H9 (cell line): ENCODE results near the gene ADGRG7. TPM values are rescaled to one million over a fixed set of nuclear protein-coding genes. Genes with fewer than 3 reads are reported as not detected.
"Not testable (repeated sequence)": the region's sequence is repeated elsewhere in the genome, so short reads cannot be mapped to it uniquely, and the experiment has no call there.

Source experiments
- DNase-seq: peaks from one replicate; pipeline ENCODE4 v3.0.0-alpha.2; 2017
- H2AFZ ChIP-seq: one replicate; pipeline ENCODE4 v1.6.1; 2013; ENCODE audit warnings: mild to moderate bottlenecking, low read length, control low read depth, moderate library complexity
- H2AK5ac ChIP-seq: 2 replicates; pipeline ENCODE4 v1.6.1; 2013; ENCODE audit warnings: low read length, control low read depth, mixed read lengths; ENCODE audit not compliant: insufficient read length
- H2BK120ac ChIP-seq: one replicate; pipeline ENCODE4 v1.6.1; 2013; ENCODE audit warnings: low read depth, mild to moderate bottlenecking, low read length, control low read depth, inconsistent platforms; ENCODE audit not compliant: poor library complexity, severe bottlenecking
- H2BK12ac ChIP-seq: 2 replicates; pipeline ENCODE4 v1.6.1; 2013; ENCODE audit warnings: low read length, control low read depth, mixed read lengths, low read depth; ENCODE audit not compliant: insufficient read length
- H2BK15ac ChIP-seq: 2 replicates; pipeline ENCODE4 v1.6.1; 2013; ENCODE audit warnings: low read depth, low read length, control low read depth
- H2BK20ac ChIP-seq: one replicate; pipeline ENCODE4 v1.6.1; 2013; ENCODE audit warnings: low read depth, mild to moderate bottlenecking, low read length, control low read depth, inconsistent platforms; ENCODE audit not compliant: poor library complexity, severe bottlenecking
- H2BK5ac ChIP-seq: 2 replicates; pipeline ENCODE4 v1.6.1; 2013; ENCODE audit warnings: low read length, control low read depth, mixed read lengths; ENCODE audit not compliant: insufficient read length
- H3K14ac ChIP-seq: 2 replicates; pipeline ENCODE4 v1.6.1; 2013; ENCODE audit warnings: low read length, control low read depth; ENCODE audit not compliant: insufficient read depth
- H3K18ac ChIP-seq: 2 replicates; pipeline ENCODE4 v1.6.1; 2013; ENCODE audit warnings: low read depth, mild to moderate bottlenecking, mixed read lengths, low read length, control low read depth; ENCODE audit not compliant: insufficient read length
- H3K23ac ChIP-seq: 2 replicates; pipeline ENCODE4 v1.6.1; 2013; ENCODE audit warnings: low read length, control low read depth, mixed read lengths, low read depth; ENCODE audit not compliant: insufficient read length
- H3K23me2 ChIP-seq: 2 replicates; pipeline ENCODE4 v1.6.1; 2013; ENCODE audit warnings: low read depth, mild to moderate bottlenecking, mixed read lengths, low read length, control low read depth; ENCODE audit not compliant: insufficient read length, poor library complexity, severe bottlenecking
- H3K27ac ChIP-seq: 2 replicates; pipeline ENCODE4 v1.5.1; 2013; ENCODE audit warnings: low read length, control low read depth, mixed read lengths, low read depth; ENCODE audit not compliant: insufficient read length
- H3K27me3 ChIP-seq: 2 replicates; pipeline ENCODE4 v1.6.1; 2013; ENCODE audit warnings: low read length, control low read depth, inconsistent platforms; ENCODE audit not compliant: insufficient read depth
- H3K4ac ChIP-seq: 2 replicates; pipeline ENCODE4 v1.6.1; 2013; ENCODE audit warnings: low read depth, mild to moderate bottlenecking, control low read depth, inconsistent platforms, low read length, moderate library complexity
- H3K4me1 ChIP-seq: 2 replicates; pipeline ENCODE4 v1.6.1; 2013; ENCODE audit warnings: low read length, control low read depth, inconsistent platforms; ENCODE audit not compliant: insufficient read depth
- H3K4me2 ChIP-seq: 2 replicates; pipeline ENCODE4 v1.6.1; 2013; ENCODE audit warnings: low read length, control low read depth, mixed read lengths; ENCODE audit not compliant: insufficient read length, insufficient read depth
- H3K56ac ChIP-seq: 2 replicates; pipeline ENCODE4 v1.6.1; 2013; ENCODE audit warnings: low read depth, mild to moderate bottlenecking, mixed read lengths, low read length, control low read depth; ENCODE audit not compliant: insufficient read length
- H3K79me1 ChIP-seq: 2 replicates; pipeline ENCODE4 v1.6.1; 2013; ENCODE audit warnings: low read depth, mild to moderate bottlenecking, moderate library complexity, low read length, control low read depth, inconsistent platforms; ENCODE audit not compliant: insufficient read depth, poor library complexity, severe bottlenecking
- H3K79me2 ChIP-seq: 2 replicates; pipeline ENCODE4 v1.6.1; 2013; ENCODE audit warnings: low read length, control low read depth, inconsistent platforms; ENCODE audit not compliant: insufficient read depth
- H3K9ac ChIP-seq: 2 replicates; pipeline ENCODE4 v1.6.1; 2013; ENCODE audit warnings: low read length, control low read depth, mixed read lengths; ENCODE audit not compliant: insufficient read length; ENCODE audit errors: extremely low read depth
- H3K9me3 ChIP-seq: one replicate; pipeline ENCODE4 v1.6.1; 2013; ENCODE audit warnings: low read depth, low read length, inconsistent platforms; ENCODE audit not compliant: control insufficient read depth
- H3T11ph ChIP-seq: one replicate; pipeline ENCODE4 v1.6.1; 2013; ENCODE audit warnings: mild to moderate bottlenecking, low read length, control low read depth, inconsistent platforms
- H4K20me1 ChIP-seq: one replicate; pipeline ENCODE4 v1.6.1; 2013; ENCODE audit not compliant: control insufficient read depth, insufficient read length, insufficient read depth
- H4K5ac ChIP-seq: 2 replicates; pipeline ENCODE4 v1.6.1; 2013; ENCODE audit warnings: low read depth, mild to moderate bottlenecking, mixed read lengths, low read length, control low read depth; ENCODE audit not compliant: insufficient read length
- H4K8ac ChIP-seq: replicated peaks from 2 replicates; pipeline ENCODE4 v1.6.1; 2013; ENCODE audit warnings: low read length, control low read depth, mixed read lengths, low read depth; ENCODE audit not compliant: insufficient read length
- H4K91ac ChIP-seq: 2 replicates; pipeline ENCODE4 v1.6.1; 2013; ENCODE audit warnings: low read depth, mild to moderate bottlenecking, moderate library complexity, mixed read lengths, low read length, control low read depth; ENCODE audit not compliant: insufficient read length
- H3K27ac Mint-ChIP-seq, 3 experiments: 2 replicates in 2 of 3; 3 replicates in 1 of 3; pipeline ENCODE4 v1.8.0; 2020 to 2021; ENCODE audit warnings: mixed read lengths in 3 of 3, mild to moderate bottlenecking in 1 of 3, moderate library complexity in 1 of 3
- H3K27me3 Mint-ChIP-seq: 2 replicates; pipeline ENCODE4 v1.8.0; 2021; ENCODE audit warnings: low read depth, mild to moderate bottlenecking, moderate library complexity, mixed read lengths
- H3K36me3 Mint-ChIP-seq, 3 experiments: 2 replicates in 2 of 3; 3 replicates in 1 of 3; pipeline ENCODE4 v1.8.0; 2020 to 2021; ENCODE audit warnings: low read depth in 3 of 3, mixed read lengths in 3 of 3; ENCODE audit not compliant: insufficient read depth in 1 of 3
- H3K4me1 Mint-ChIP-seq, 2 experiments: 2 replicates each; pipeline ENCODE4 v1.8.0; 2020; ENCODE audit warnings: mixed read lengths in 2 of 2
- H3K4me3 Mint-ChIP-seq, 2 experiments: 2 replicates in 1 of 2; 3 replicates in 1 of 2; pipeline ENCODE4 v1.8.0; 2020 to 2021; ENCODE audit warnings: mild to moderate bottlenecking in 2 of 2, mixed read lengths in 2 of 2, moderate library complexity in 1 of 2
- H3K9me3 Mint-ChIP-seq, 2 experiments: 2 replicates in 1 of 2; 3 replicates in 1 of 2; pipeline ENCODE4 v1.8.0; 2020; ENCODE audit warnings: mild to moderate bottlenecking in 2 of 2, mixed read lengths in 2 of 2, moderate library complexity in 1 of 2
- CTCF ChIP-seq: fragments of 200-600 bp; sonication (generic); conservative IDR thresholded peaks from 3 replicates; pipeline ENCODE4 v1.8.0; 2021; ENCODE audit warnings: antibody characterized with exemption, mild to moderate bottlenecking
- WGBS: extraction: QIAGEN DNeasy Blood & Tissue Kit; methylation state at CpG from one replicate; pipeline ENCODE4 v1.1.7; 2013; ENCODE audit warnings: missing lambda C conversion rate, low lambda C conversion rate, mixed read lengths; ENCODE audit not compliant: insufficient read length; ENCODE audit errors: extremely low coverage; 5-methylcytosine and 5-hydroxymethylcytosine counted together
- total RNA-seq: library from RNA; stranded (reverse); gene quantifications from 2 replicates; pipeline ENCODE4 v1.2.1, GENCODE V29; 2021

ADGRG7 gene
- total RNA-seq, 1 experiment from 2014 or later, result not detected

GRCh38 chr3:100656945-100657344 lies 47.5 kb downstream of the ADGRG7 start:
- no CpG with 5 or more reads among the region's 2 CpGs for WGBS
- no peak overlapping the region for H3K14ac ChIP-seq
- H4K5ac ChIP-seq, result no peak overlapping the region
- no peak overlapping the region for H2BK20ac ChIP-seq
- H3K27ac ChIP-seq, result no peak overlapping the region
- TF ChIP-seq CTCF, result no peak
- H3K27ac Mint-ChIP-seq, result no peak overlapping the region
- no peak overlapping the region for H3K4me3 Mint-ChIP-seq
- H3K23ac ChIP-seq, result no peak overlapping the region
- H2BK12ac ChIP-seq, result no peak overlapping the region
- H3K79me1 ChIP-seq, result no peaks in the 10 kb centered on the region
- H3K9me3 ChIP-seq, result no peaks in the 10 kb centered on the region
- H3K23me2 ChIP-seq, result no peaks in the 10 kb centered on the region
- H3K4me1 ChIP-seq, result no peaks in the 10 kb centered on the region
- no peak overlapping the region for H3K4ac ChIP-seq
- no peak overlapping the region for H3K9ac ChIP-seq
- no peak overlapping the region for H2AK5ac ChIP-seq
- no peak overlapping the region for H2AFZ ChIP-seq
- no peak overlapping the region for H3K56ac ChIP-seq
- H3K27me3 Mint-ChIP-seq, result no peaks in the 10 kb centered on the region
- no peak overlapping the region for H3T11ph ChIP-seq
- peaks cover 4% of the 10 kb centered on the region in 2 experiments for H3K4me1 Mint-ChIP-seq
- no peaks in the 10 kb centered on the region for H3K79me2 ChIP-seq
- DNase-seq, result no peak
- H2BK5ac ChIP-seq, result no peak overlapping the region
- no peak overlapping the region for H4K8ac ChIP-seq
- H3K36me3 Mint-ChIP-seq, result no peaks in the 10 kb centered on the region
- no peak overlapping the region for H2BK15ac ChIP-seq
- H3K27me3 ChIP-seq, result no peaks in the 10 kb centered on the region; the same call in 1 of the 2 replicates
- no peak overlapping the region for H3K18ac ChIP-seq
- no peak overlapping the region for H3K4me2 ChIP-seq
- H4K20me1 ChIP-seq, result no peaks in the 10 kb centered on the region
- H2BK120ac ChIP-seq, result no peak overlapping the region
- H4K91ac ChIP-seq, result no peak overlapping the region
- H3K9me3 Mint-ChIP-seq, result no peaks in the 10 kb centered on the region; a peak in 1 of 5 replicates

GRCh38 chr3:100661294-100661693 lies 51.9 kb downstream of the ADGRG7 start:
- not testable (repeated sequence) for H4K91ac ChIP-seq, H3K36me3 Mint-ChIP-seq, H2AFZ ChIP-seq, H3K23me2 ChIP-seq, H4K5ac ChIP-seq, H3K18ac ChIP-seq, H3K9me3 ChIP-seq, H3T11ph ChIP-seq, H3K4ac ChIP-seq, H3K9me3 Mint-ChIP-seq, H3K27ac Mint-ChIP-seq, H4K20me1 ChIP-seq, H3K23ac ChIP-seq, H3K56ac ChIP-seq, H3K4me2 ChIP-seq, H2BK15ac ChIP-seq, H2BK20ac ChIP-seq, H2AK5ac ChIP-seq, H3K4me3 Mint-ChIP-seq, H4K8ac ChIP-seq, H3K4me1 ChIP-seq, H3K27me3 Mint-ChIP-seq, H3K14ac ChIP-seq, H2BK12ac ChIP-seq, H3K27ac ChIP-seq, H2BK5ac ChIP-seq, H2BK120ac ChIP-seq, H3K79me1 ChIP-seq, H3K79me2 ChIP-seq, H3K27me3 ChIP-seq, DNase-seq, H3K9ac ChIP-seq
- H3K4me1 Mint-ChIP-seq, result peaks cover 19 to 26% of the 10 kb centered on the region in 2 experiments
